ENCODE results near the gene NEK7.

- TF ChIP-seq POLR2A (IDR thresholded peaks at IDR 0.05): no peak
- TF ChIP-seq, protein P1, sequence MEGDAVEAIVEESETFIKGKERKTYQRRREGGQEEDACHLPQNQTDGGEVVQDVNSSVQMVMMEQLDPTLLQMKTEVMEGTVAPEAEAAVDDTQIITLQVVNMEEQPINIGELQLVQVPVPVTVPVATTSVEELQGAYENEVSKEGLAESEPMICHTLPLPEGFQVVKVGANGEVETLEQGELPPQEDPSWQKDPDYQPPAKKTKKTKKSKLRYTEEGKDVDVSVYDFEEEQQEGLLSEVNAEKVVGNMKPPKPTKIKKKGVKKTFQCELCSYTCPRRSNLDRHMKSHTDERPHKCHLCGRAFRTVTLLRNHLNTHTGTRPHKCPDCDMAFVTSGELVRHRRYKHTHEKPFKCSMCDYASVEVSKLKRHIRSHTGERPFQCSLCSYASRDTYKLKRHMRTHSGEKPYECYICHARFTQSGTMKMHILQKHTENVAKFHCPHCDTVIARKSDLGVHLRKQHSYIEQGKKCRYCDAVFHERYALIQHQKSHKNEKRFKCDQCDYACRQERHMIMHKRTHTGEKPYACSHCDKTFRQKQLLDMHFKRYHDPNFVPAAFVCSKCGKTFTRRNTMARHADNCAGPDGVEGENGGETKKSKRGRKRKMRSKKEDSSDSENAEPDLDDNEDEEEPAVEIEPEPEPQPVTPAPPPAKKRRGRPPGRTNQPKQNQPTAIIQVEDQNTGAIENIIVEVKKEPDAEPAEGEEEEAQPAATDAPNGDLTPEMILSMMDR (IDR thresholded peaks at IDR 0.05 in 4 of 5, conservative IDR thresholded peaks at IDR 0.05 in 1 of 5): no peak
Measured at GRCh38 chr1:198265073-198265661, 108.4 kb downstream of the NEK7 start.
